Stimulated activated CD4-positive, alpha-beta T cell treated with anti-CD3 and anti-CD28 coated beads, Interleukin-4, amount 100 ng/mL, for 1 hour (primary cell): ENCODE results near the gene CRY1.
"Not testable (repeated sequence)": the region's sequence is repeated elsewhere in the genome, so short reads cannot be mapped to it uniquely, and the experiment has no call there.

Experiments
- DNase-seq: peaks from one replicate; pipeline ENCODE4 v3.0.0-alpha.2; 2020

The CRY1 gene

GRCh38 chr12:107064243-107064642 lies 29.1 kb downstream of the CRY1 start:
- DNase-seq = no peak

GRCh38 chr12:107058190-107058589 lies 35.2 kb downstream of the CRY1 start:
- DNase-seq = no peak

GRCh38 chr12:107057071-107057834 lies 36.1 kb downstream of the CRY1 start:
- DNase-seq = no peak

- DNase-seq = no peak
Measured at GRCh38 chr12:107053709-107054108, 39.6 kb downstream of the CRY1 start.

- no peak for DNase-seq
Measured at GRCh38 chr12:107045186-107045585, 48.2 kb downstream of the CRY1 start.

- DNase-seq = no peak
Measured at GRCh38 chr12:107042801-107043200, 50.5 kb downstream of the CRY1 start.

- DNase-seq = no peak
Measured at GRCh38 chr12:107035733-107036132, 57.6 kb downstream of the CRY1 start.

GRCh38 chr12:107033758-107034739 lies 59.3 kb downstream of the CRY1 start:
- DNase-seq = no peak

GRCh38 chr12:107032266-107032665 lies 61.1 kb downstream of the CRY1 start:
- DNase-seq = no peak

GRCh38 chr12:107031061-107031460 lies 62.3 kb downstream of the CRY1 start:
- DNase-seq = no peak

- no peak for DNase-seq
Measured at GRCh38 chr12:107029081-107029480, 64.3 kb downstream of the CRY1 start.

GRCh38 chr12:107027636-107028053 lies 65.7 kb downstream of the CRY1 start:
- no peak for DNase-seq

- DNase-seq = no peak
Measured at GRCh38 chr12:107026806-107027635, 66.3 kb downstream of the CRY1 start.

GRCh38 chr12:107026356-107026755 lies 67.0 kb downstream of the CRY1 start:
- DNase-seq = not testable (repeated sequence)

- DNase-seq = no peak
Measured at GRCh38 chr12:107025671-107026070, 67.7 kb downstream of the CRY1 start.

- DNase-seq = no peak
Measured at GRCh38 chr12:107019546-107019945, 73.8 kb downstream of the CRY1 start.

GRCh38 chr12:107017042-107017441 lies 76.3 kb downstream of the CRY1 start:
- DNase-seq = no peak

- DNase-seq = no peak
Measured at GRCh38 chr12:107014055-107014454, 79.3 kb downstream of the CRY1 start.

- no peak for DNase-seq
Measured at GRCh38 chr12:107012736-107013425, 80.5 kb downstream of the CRY1 start.

GRCh38 chr12:107011519-107011918 lies 81.8 kb downstream of the CRY1 start:
- no peak for DNase-seq

GRCh38 chr12:107007411-107007810 lies 85.9 kb downstream of the CRY1 start:
- no peak for DNase-seq

- not testable (repeated sequence) for DNase-seq
Measured at GRCh38 chr12:107002665-107003064, 90.7 kb downstream of the CRY1 start.
